BLaER1 treated with 17β-estradiol and CSF1 and Interleukin-3, amounts not matched to agents 10 nM and 100 nM (cell line): ENCODE data around the gene MSI2.

Experiments used
- H3K27ac ChIP-seq, 11 experiments: shearing (Covaris generic); formaldehyde crosslinking; 2 replicates each; pipeline ENCODE4 v1.8.1; 2022
- H3K27me3 ChIP-seq, 11 experiments: shearing (Covaris generic); formaldehyde crosslinking; 2 replicates each; pipeline ENCODE4 v1.8.1; 2022
- H3K36me3 ChIP-seq, 11 experiments: shearing (Covaris generic); formaldehyde crosslinking; 2 replicates each; pipeline ENCODE4 v1.8.1; 2022
- H3K4me1 ChIP-seq, 10 experiments: shearing (Covaris generic); formaldehyde crosslinking; 2 replicates each; pipeline ENCODE4 v1.8.1; 2022
- H3K4me2 ChIP-seq, 11 experiments: shearing (Covaris generic); formaldehyde crosslinking; 2 replicates each; pipeline ENCODE4 v1.8.1; 2022
- H3K4me3 ChIP-seq, 10 experiments: shearing (Covaris generic); formaldehyde crosslinking; 2 replicates each; pipeline ENCODE4 v1.8.1; 2022
- H3K9ac ChIP-seq, 11 experiments: shearing (Covaris generic); formaldehyde crosslinking; 2 replicates each; pipeline ENCODE4 v1.8.1; 2022
- H3K9me3 ChIP-seq, 11 experiments: shearing (Covaris generic); formaldehyde crosslinking; replicated peaks in 1 of 11; 2 replicates each; pipeline ENCODE4 v1.8.1; 2022
- H4K20me1 ChIP-seq, 11 experiments: shearing (Covaris generic); formaldehyde crosslinking; 2 replicates each; pipeline ENCODE4 v1.8.1; 2022
- Cebpa-rat ChIP-seq, 11 experiments: shearing (Covaris generic); IDR thresholded peaks; 2 replicates each; pipeline ENCODE4 v1.8.1; 2022

The MSI2 gene

DNA sequence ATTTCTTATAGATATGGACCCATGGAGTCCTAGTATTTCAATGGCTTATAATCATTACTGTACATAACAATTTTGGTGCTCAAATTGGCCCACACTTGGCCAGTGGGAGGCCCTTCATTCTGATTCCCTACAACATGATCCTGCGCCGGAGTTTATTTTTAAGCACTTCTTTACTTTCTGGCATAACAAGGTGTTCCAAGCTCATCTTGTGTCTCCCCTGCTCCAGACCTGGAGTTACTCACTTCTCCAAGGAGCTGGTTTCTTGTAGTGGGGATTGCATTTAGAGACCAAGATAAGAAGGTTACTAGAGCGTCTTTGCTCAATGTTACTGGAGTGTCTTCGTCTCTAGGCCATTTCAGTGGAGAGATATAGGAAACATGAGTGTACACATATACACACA is 87.9 kb downstream of the MSI2 start:
- peaks cover 0 to 30% (median 14%) of the 10 kb centered on the region in 10 experiments; a peak in 16 of 20 replicates for H3K4me1 ChIP-seq
- TF ChIP-seq Cebpa-rat (IDR thresholded peaks at IDR 0.05) = no peak
- peaks cover 25 to 99% (median 46%) of the 10 kb centered on the region in 11 experiments for H4K20me1 ChIP-seq
- H3K4me3 ChIP-seq = no peak overlapping the region
- peaks cover 0 to 61% (median 0%) of the 10 kb centered on the region in 11 experiments; a peak in 7 of 22 replicates for H3K27me3 ChIP-seq
- H3K27ac ChIP-seq = no peak overlapping the region
- H3K4me2 ChIP-seq = no peak overlapping the region
- H3K36me3 ChIP-seq = peaks cover 31 to 98% (median 82%) of the 10 kb centered on the region in 11 experiments
- H3K9ac ChIP-seq = no peak overlapping the region
- H3K9me3 ChIP-seq = peaks cover 0 to 8% (median 0%) of the 10 kb centered on the region in 11 experiments; a peak in 1 of 22 replicates

DNA sequence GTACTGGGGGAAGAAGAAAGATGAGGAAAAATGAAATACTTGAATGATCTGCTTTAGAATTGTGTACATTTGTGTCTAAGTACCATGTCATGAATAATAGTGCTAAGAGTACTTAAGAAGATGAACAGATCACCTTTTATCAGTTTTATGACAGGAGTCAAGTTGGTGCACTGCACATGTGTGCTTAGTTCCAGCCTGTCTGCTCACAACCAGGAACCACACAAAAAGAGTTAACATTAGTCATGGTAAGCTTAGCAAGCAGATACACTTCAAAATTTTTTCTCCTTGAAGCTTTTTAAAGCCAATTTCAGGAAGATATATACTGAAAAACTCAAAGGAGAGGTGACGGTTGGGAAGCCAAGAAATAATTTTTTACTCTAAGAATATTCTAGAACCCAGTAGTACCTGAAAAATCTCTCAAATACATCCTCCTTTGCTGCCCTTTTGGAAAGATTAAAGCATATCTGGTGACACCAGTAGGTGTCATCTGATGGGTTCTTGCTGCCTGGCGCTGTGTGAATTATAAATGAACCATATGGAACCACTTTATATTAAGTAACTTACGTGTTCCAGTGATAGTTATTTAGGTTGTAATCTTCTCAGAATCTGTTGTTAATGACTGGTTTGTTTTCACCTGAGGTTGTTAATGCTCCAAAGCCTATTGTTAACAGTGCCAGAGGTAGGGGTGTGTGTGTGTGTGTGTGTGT is 93.4 kb downstream of the MSI2 start:
- Histone ChIP-seq H3K4me2 (no peak overlapping the region), H3K4me3 (no peak overlapping the region), H3K27ac (no peak overlapping the region), H3K9ac (no peak overlapping the region), H3K4me1 (peaks cover 0 to 37% (median 15%) of the 10 kb centered on the region in 10 experiments; a peak in 14 of 20 replicates), H3K9me3 (peaks cover 0 to 13% (median 3%) of the 10 kb centered on the region in 11 experiments; a peak in 3 of 22 replicates), H4K20me1 (peaks cover 0 to 99% (median 14%) of the 10 kb centered on the region in 11 experiments; a peak in 13 of 22 replicates), H3K27me3 (peaks cover 0 to 7% (median 0%) of the 10 kb centered on the region in 11 experiments; a peak in 3 of 22 replicates), H3K36me3 (peaks cover 34 to 87% (median 73%) of the 10 kb centered on the region in 11 experiments)
- no peak for TF ChIP-seq Cebpa-rat (IDR thresholded peaks at IDR 0.05)

DNA sequence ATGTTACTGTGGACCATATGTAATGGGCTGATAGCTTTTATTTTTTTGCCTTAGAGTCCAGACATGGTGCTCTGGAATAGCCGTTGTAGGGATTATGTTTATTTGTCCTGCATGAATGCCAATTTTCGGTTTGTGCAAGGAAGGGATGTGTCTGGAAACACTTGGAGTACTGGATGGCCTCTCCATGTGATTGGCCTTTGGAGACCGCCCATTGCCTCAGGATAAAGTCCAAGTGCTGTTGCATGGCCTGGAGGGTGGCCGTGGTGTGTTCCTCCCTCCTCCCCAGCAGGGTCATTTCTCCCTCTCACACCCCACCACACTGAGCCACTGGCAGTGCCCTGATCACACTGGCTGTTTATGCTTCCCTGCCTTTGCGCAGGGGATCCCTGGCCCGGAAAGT is 93.9 kb downstream of the MSI2 start:
- peaks cover 34 to 83% (median 72%) of the 10 kb centered on the region in 11 experiments for H3K36me3 ChIP-seq
- H3K4me2 ChIP-seq = no peak overlapping the region
- no peak overlapping the region for H3K9ac ChIP-seq
- TF ChIP-seq Cebpa-rat (IDR thresholded peaks at IDR 0.05) = no peak
- H4K20me1 ChIP-seq = peaks cover 3 to 99% (median 17%) of the 10 kb centered on the region in 11 experiments; a peak in 16 of 22 replicates
- H3K27ac ChIP-seq = no peak overlapping the region
- H3K4me1 ChIP-seq = peaks cover 0 to 43% (median 21%) of the 10 kb centered on the region in 10 experiments; a peak in 16 of 20 replicates
- no peak overlapping the region for H3K4me3 ChIP-seq
- peaks cover 0 to 13% (median 3%) of the 10 kb centered on the region in 11 experiments; a peak in 3 of 22 replicates for H3K9me3 ChIP-seq
- peaks cover 0 to 6% (median 0%) of the 10 kb centered on the region in 11 experiments; a peak in 2 of 22 replicates for H3K27me3 ChIP-seq

DNA sequence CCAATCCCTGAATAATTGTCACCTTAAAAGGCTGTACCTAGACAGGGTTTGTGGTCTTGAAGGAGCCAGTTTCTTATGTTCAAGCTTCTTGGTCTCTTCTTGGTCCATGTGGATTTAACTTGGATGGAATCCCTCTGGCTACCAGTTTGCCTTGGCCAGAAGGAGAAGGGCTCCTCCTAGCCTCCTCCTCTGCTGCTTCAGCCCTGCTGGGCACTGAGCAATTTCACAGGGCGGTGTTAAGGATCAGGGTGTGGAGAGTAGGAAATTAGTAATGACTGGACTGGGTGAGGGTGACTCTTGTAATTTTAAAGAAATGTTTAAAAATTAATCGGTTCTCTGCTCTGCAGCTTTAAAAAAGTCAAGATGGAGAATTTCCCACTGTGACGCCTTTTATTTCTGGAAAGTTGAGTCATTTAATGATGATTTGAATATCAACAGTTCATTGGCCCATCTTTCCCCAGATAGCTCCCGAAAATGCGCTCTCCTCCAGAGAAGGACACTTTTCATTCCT is 96.4 kb downstream of the MSI2 start:
- Histone ChIP-seq H3K36me3 (peaks cover 30 to 58% (median 55%) of the 10 kb centered on the region in 11 experiments), H3K9me3 (peaks cover 0 to 13% (median 3%) of the 10 kb centered on the region in 11 experiments; a peak in 3 of 22 replicates), H3K4me2 (peak overlapping the region in 6 of 11 experiments; percentile 4 to 90 (median 56); a peak in 6 of 22 replicates), H3K9ac (no peak overlapping the region), H3K4me3 (no peak overlapping the region), H3K27ac (no peak overlapping the region), H4K20me1 (peaks cover 14 to 99% (median 35%) of the 10 kb centered on the region in 11 experiments; a peak in 18 of 22 replicates), H3K27me3 (no peaks in the 10 kb centered on the region; a peak in 2 of 22 replicates), H3K4me1 (peaks cover 16 to 68% (median 45%) of the 10 kb centered on the region in 10 experiments)
- no peak for TF ChIP-seq Cebpa-rat (IDR thresholded peaks at IDR 0.05)

DNA sequence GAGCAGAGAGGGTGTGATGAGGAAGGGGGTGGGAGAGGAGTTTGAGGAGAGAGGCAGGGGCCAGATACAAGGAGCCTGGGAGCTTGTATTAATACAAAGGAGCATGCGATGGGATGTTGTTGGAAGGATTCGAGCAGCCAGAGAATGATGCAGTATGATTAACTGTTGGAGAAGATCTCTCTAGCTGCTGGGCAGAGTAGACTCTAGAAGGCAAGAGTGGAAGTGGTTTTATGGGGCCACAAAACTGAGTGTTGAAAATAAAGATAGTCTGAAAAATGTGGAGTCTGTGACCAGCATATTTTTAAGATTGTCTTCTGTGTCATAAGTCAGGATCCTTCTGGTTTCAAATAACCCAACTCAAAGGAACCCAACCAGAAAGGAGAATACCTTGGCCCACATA is 98.3 kb downstream of the MSI2 start:
- H3K9me3 ChIP-seq = peaks cover 0 to 13% (median 0%) of the 10 kb centered on the region in 11 experiments; a peak in 2 of 22 replicates
- H3K36me3 ChIP-seq = peaks cover 13 to 49% (median 35%) of the 10 kb centered on the region in 11 experiments; a peak in 21 of 22 replicates
- H3K9ac ChIP-seq = no peak overlapping the region
- peak overlapping the region in 1 of 11 experiments; percentile 72; a peak in 1 of 22 replicates for H3K27ac ChIP-seq
- H3K4me3 ChIP-seq = no peak overlapping the region
- H3K4me1 ChIP-seq = peaks cover 20 to 87% (median 56%) of the 10 kb centered on the region in 10 experiments
- H3K4me2 ChIP-seq = peak overlapping the region in 9 of 11 experiments; percentile 20 to 98 (median 89); a peak in 17 of 22 replicates
- H4K20me1 ChIP-seq = peaks cover 14 to 99% (median 50%) of the 10 kb centered on the region in 11 experiments; a peak in 18 of 22 replicates
- TF ChIP-seq Cebpa-rat (IDR thresholded peaks at IDR 0.05) = no peak
- no peaks in the 10 kb centered on the region; a peak in 1 of 22 replicates for H3K27me3 ChIP-seq

DNA sequence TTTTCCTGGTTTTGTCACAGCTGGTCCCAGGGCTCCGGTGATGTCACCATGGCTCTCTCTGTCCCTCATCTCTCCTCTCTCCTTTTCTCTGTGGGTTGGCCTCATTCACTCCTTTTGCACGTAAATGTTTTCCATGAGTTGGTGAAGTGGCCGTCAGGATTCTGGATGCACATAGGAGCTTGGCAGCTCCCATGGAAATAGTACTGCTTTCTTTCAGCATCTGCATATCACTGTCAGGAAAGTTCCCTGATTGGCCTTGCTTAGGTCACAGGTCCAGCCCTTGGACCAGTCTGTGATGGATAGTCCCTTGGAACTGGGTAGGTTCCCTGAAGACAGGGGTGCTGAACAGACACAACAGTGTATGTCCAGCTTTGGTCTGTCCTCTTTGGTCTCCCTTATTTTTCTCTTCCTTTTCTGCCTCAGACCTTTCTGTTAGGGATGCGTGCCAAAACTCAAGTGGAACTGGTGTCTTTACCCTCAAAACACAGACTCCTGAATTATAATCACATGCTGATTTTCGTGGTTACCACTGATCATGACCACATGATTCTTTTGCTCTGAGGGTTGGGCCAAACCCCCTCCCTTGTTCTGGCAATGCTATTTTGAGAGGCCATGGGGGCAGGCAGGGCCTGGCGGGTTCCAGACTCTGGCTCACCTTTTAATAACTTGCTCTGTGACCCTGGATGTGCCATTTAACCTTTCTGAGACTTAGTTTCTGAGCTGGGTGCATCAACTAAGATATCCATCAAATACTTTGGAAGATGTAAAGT is 99.0 kb downstream of the MSI2 start:
- TF ChIP-seq Cebpa-rat (IDR thresholded peaks at IDR 0.05) = no peak
- H3K4me1 ChIP-seq = peaks cover 20 to 93% (median 60%) of the 10 kb centered on the region in 10 experiments
- H3K27ac ChIP-seq = peak overlapping the region in 3 of 11 experiments; percentile 28 to 75 (median 72); a peak in 3 of 22 replicates
- no peaks in the 10 kb centered on the region; a peak in 1 of 22 replicates for H3K27me3 ChIP-seq
- 0 out of 22 replicates have a peak overlapping the region, but pooled peaks of 1 of the 11 experiments have one; percentile 72 for H3K9ac ChIP-seq
- no peak overlapping the region for H3K4me3 ChIP-seq
- peaks cover 0 to 13% (median 0%) of the 10 kb centered on the region in 11 experiments; a peak in 2 of 22 replicates for H3K9me3 ChIP-seq
- peaks cover 10 to 49% (median 30%) of the 10 kb centered on the region in 11 experiments; a peak in 21 of 22 replicates for H3K36me3 ChIP-seq
- H3K4me2 ChIP-seq = peak overlapping the region in 9 of 11 experiments; percentile 79 to 98 (median 89); a peak in 17 of 22 replicates
- peaks cover 14 to 99% (median 54%) of the 10 kb centered on the region in 11 experiments; a peak in 18 of 22 replicates for H4K20me1 ChIP-seq

DNA sequence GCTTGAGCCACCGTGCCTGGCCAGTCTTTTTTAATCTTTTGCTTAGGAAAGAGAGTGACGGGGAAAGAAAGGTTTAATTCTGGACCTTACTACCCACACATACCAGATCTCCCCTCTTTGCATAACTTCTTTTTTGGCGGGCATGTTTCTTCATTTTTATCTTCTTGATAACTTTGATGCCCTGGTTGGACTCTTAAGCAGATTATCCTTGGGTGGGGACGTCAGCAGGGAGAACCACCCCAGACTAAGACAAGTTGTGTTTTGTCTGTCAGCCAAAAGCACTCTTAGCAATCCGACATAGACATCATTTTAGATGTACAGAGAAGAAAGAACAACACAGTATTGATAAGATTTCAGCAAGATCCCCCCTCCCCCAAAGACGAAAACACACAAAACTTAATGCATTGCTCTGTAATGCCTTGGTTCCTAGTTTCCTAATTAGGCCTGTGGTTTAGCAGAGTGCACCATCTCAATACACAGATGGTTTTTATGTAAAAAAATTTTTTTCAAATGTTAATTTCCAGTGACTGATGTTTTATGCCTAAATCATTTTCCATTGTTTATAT is 99.9 kb downstream of the MSI2 start:
- Histone ChIP-seq H3K4me3 (peak overlapping the region in 4 of 10 experiments; percentile 15 to 48 (median 44); a peak in 6 of 20 replicates), H3K27me3 (no peaks in the 10 kb centered on the region; a peak in 1 of 22 replicates), H3K36me3 (peaks cover under 1 to 49% (median 20%) of the 10 kb centered on the region in 11 experiments; a peak in 21 of 22 replicates), H3K4me2 (peak overlapping the region; percentile 78 to 98 (median 89); a peak in 21 of 22 replicates), H3K9ac (peak overlapping the region in 5 of 11 experiments; percentile 12 to 72 (median 66); a peak in 10 of 22 replicates), H3K9me3 (0 out of 22 replicates have a peak, but pooled peaks cover 0 to 3% (median 0%) of the 10 kb centered on the region in 11 experiments), H3K27ac (peak overlapping the region in 6 of 11 experiments; percentile 52 to 75 (median 66); a peak in 10 of 22 replicates), H4K20me1 (peaks cover 14 to 99% (median 54%) of the 10 kb centered on the region in 11 experiments; a peak in 18 of 22 replicates), H3K4me1 (peaks cover 20 to 89% (median 61%) of the 10 kb centered on the region in 10 experiments)
- TF ChIP-seq Cebpa-rat (IDR thresholded peaks at IDR 0.05) = no peak
